NCI-H226 (cell line): ENCODE data around the gene ZBTB11.
"Not testable (repeated sequence)": the region's sequence is repeated elsewhere in the genome, so short reads cannot be mapped to it uniquely, and the experiment has no call there.

Source experiments
- DNase-seq: peaks from one replicate; pipeline ENCODE4 v3.0.0-alpha.2; 2015

Gene ZBTB11

DNA sequence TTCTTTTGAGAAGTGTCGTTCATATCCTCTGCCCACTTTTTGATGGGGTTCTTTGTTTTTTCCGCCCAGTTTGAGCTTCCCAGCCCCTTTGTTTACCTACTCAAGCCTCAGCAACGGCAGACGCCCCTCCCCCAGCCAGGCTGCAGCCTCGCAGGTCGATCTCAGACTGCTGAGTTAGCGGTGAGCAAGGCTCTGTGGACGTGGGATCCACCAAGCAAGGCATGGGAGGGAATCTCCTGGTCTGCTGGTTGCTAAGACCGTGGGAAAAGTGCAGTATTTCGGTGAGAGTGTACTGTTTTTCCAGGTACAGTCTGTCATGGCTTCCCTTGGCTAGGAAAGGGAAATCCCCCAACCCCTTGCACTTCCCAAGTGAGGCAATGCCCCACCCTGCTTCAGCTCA, 71.5 kb downstream of the ZBTB11 start:
- not testable (repeated sequence) for DNase-seq

DNA sequence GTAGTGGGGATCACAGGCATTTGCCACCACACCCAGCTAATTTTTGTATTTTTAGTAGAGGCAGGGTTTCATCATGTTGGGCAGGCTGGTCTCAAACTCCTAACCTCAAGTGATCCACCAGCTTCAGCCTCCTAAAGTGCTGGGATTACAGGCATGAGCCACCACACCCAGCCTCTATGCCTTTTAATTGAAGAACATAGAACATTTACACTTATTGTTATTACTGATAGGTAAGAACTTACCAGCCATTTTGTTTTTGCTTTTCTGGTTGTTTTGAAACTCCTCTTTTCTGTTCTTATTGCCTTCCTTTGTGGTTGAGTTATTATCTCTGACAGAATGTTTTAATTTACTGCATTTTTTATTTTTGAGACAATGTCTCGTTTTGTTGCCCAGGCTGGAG, 73.7 kb downstream of the ZBTB11 start:
- no peak for DNase-seq

DNA sequence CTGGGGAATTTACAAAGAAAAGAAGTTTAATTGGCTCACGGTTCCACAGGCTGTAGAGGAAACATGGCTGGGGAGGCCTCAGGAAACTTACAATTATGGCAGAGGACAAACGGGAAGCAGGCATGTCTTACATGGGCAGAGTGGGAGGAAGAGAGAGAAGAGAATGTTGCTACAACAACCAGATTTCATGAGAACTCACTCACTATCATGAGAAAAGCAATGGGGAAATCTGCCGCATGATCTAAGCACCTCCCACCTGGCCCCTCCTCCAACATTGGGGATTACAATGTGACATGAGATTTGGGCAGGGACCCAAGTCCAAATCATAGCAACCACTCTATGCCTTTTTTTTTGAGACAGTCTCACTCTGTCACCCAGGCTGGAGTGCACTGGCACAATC, 74.2 kb downstream of the ZBTB11 start:
- no peak for DNase-seq
